HG02943 (cell line): ENCODE results near the gene LRRC74A.

Experiments
- ATAC-seq: cut with Tn5 transposase; IDR thresholded peaks from one replicate; pipeline ENCODE4 v1.9.1; 2021; ENCODE audit warnings: mild to moderate bottlenecking, low read depth, moderate library complexity; ENCODE audit not compliant: unreplicated experiment

Gene LRRC74A

GRCh38 chr14:76826122-76826521, at the start of gene LRRC74A:
TSS of gene LRRC74A (plus strand) at chr14:76826408. CDS start at chr14:76826698, 290 bp downstream.
- no peak for ATAC-seq

DNA sequence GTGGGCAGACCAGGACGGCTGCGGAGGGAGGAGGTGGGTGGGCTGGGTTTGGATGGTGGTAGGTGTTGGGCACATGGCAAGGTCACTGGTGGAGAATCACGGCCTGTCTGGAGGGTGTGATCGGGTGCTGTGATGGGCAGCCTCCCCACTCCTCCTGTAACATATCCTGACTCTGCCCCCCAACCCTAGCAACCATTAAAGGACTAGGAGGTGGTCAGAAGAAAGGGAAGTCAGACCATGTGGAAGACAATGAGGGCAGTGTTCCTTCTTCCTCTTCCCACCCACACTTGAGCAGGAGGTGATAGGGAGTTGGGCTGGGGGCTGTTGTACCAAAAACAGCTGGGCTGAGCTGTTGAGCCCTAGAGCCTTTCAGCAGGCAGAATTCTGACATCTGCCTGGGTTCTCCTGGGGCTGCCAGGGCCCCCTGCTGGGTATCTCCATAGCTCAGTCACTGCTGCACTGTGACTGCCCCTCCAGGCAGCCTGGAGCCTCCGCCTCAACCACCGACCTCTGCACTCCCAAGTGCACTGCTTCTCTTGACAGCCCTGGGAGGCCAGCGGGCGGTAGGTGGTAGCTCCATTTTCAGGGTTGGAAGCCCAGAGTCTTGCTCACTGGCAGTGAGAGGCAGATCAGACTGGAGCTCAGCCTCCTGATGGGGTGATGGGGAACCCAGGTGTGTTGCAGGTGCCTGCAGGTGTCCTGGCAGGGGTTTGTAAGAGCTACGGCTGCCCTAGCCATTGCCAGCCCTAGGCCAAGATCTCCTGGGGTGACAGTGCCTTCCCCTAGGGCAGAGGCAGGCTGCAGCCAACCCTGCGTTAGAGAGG, 49.6 kb upstream of the LRRC74A start:
- ATAC-seq = no peak

DNA sequence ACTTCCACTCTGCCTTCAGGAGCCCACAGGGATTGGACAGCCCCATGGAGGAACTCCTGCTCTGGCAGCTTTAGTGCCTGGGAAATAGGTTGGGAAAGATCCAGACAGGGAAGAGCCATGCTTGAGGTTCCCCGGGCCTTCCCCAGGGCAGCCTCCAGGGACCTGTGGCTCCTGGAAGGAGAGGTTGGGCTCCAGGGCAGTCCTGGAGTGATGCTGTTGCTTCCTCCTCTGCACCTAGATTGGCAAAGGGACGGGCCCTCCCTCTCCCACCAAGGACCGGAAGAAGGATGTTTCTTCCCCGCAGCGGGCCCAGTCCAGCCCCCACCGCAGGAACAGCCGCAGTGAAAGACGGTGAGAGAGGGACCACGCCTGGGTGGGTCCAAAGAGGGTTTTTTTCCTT, 48.5 kb upstream of the LRRC74A start:
- ATAC-seq = no peak

DNA sequence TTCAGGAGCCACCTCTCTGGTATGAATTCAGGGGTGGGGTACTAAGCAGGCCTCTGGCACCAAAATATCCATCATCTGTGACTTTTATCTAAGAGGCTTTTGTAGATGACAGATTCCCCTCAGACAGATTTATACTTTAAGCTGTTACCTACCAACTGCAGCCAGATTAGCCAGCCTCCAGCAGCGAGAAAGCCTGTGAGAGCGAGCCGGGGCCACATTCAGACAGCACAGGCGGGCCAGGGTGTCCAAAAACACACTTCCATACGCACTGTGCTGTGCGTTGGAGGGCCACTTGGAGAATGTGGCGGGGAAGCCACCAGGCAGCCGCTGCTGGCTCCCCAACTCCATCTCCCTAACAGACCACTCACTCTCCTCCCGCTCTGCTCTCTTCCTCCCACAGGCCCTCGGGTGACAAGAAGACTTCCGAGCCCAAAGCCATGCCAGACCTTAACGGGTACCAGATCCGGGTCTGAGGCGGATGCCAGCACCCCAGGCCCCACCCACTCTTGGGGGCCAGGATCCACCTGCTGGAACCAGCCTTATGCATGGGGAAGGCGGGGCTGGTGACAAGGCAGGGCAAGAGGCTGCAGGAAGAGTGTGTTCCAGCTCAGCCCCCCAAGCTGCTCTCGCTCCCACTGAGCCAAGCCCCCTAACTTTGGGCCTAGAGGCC, 47.5 kb upstream of the LRRC74A start:
- no peak for ATAC-seq

DNA sequence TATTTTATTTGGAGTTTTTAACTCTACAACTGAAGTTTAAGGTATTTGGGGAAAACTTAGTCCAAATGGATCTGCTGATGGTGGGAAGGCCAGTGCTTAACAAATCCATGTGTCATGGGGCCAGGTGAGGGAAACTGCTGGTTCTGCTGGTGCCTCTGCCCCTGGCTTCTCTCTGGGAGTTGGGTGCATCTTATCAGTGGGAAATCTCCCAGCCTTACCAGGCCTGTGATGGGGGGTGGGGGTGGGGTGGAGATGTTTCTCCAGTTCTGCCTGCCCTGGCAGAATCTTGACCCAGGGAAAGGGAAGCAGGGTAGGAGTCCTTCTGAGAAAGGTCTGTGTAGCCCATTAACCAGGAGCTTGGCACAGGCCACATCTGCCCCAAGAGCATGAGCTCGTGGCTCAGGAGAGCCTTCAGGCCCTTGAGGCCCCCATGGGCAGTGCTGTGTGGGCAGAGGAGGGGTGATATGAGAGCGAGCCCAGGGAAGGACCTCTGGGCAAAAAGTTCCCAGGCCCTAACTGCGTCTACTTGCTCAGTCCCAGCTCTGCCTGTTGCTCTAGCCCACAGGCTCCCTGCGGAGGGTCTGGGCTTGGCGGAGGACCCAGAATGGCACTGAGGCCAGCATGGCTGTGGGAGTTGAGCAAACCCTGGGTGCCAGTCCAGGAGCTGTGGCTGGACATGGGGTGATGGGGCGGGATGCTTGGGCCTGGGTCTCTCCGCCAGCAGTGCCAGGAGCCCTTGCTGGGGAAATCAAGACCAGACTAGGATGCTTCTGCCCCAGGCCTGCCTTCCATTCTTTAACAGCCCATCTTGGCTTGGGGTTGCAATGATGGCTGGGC, 46.8 kb upstream of the LRRC74A start:
- no peak for ATAC-seq

DNA sequence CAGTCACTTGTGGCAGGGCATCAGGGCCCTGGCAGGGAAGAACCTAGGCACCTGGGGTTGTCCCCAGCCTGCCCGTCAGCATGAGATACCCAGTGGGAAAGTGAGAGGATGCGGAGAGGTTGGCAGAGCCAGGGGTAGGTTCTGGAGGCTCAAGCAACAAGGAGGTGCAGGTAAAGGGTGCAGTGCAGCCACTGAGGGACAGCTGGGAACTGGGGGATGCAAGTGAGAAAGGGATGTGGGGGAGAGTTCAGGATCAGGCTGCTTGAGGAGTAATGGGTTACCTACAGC, 46.2 kb upstream of the LRRC74A start:
- no peak for ATAC-seq

DNA sequence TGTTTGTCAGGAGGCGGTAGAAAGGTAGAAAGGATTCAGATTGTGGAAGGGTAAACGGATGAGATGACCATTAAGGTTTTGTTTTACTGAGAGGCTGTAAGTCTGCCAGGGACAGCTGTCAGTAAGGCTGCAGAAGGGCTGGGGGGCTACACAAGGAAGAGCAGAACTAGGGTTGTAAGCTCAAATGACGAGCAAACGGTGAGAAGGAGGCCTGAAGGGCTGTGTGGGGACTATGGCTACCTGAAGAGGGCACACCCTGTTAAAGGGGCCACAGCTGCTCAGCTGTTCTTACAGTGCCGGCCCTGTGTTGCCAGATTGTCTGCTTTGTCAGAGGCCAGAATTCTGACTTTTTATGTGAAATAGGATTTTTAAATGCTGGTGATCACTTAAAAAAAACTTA, 45.8 kb upstream of the LRRC74A start:
- no peak for ATAC-seq

GRCh38 chr14:76780875-76781647, 45.1 kb upstream of the LRRC74A start:
- ATAC-seq = no peak

- no peak for ATAC-seq
Observed at GRCh38 chr14:76781648-76782051, 44.6 kb upstream of the LRRC74A start.

GRCh38 chr14:76782115-76782884, 43.9 kb upstream of the LRRC74A start:
- ATAC-seq = no peak

DNA sequence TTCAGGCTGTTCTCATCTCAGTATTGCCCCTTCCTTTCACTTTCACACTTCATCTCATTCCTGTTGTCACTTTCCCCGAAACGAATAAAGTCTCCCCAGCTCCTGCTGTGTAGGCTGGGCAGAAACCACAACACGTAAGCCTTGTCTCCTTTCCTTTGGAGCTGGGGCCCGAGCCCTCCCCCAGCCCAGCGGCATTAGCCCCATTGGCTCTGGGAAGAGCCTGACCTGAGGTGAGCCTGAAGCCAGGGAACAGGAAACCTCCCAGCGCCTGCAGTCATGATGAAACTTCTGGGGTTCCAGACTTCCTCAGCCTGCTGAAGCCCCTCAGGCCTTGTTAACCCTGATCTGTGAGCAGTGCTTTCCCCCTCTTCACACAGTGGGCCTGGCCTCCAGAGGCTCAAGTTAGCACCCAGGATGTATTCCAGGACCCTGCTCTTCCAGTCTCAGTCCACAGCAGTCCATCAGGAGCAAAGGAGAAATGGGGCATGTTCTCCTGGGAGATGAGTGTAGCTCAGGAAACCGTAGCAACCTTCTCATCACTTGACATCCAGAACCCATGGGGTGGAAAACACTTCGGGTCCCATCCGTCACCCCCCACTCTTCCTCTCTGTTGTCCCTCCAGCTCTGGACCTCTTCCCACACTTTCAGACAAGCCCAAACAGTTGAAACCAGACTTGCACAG, 43.2 kb upstream of the LRRC74A start:
- ATAC-seq = no peak

DNA sequence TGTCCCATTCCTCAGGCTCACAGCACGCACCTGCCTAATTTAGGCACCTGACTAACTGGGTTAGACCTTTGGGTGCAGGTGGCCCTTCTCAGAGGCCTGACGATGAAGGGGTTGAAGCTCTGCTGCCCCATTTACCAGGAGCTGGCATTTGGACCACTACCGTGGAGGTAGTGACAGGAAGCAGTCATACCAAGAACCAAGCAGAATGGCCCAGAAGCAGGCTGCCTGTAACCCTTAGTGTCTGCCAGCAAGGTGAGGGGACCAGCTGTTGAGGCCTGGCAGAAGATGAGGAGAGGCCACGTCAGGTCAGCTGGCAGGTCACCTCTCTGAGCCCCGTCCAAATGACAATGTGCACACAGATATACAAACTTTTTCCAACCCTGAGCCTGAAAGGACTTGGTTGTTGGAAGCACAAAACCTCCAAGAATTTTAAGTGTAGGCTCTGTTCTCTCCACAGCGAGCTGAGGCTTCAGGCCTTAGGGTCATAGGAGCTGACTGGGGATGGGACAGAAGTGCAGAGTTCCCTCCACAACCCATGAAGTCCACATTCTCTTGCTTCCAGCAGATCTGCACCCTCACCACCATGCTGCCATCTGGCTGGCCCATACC, 41.8 kb upstream of the LRRC74A start:
- ATAC-seq = no peak

- no peak for ATAC-seq
Observed at GRCh38 chr14:76784881-76785280, 41.3 kb upstream of the LRRC74A start.

GRCh38 chr14:76786601-76787000, 39.6 kb upstream of the LRRC74A start:
- no peak for ATAC-seq

- no peak for ATAC-seq
Observed at GRCh38 chr14:76792422-76792821, 33.8 kb upstream of the LRRC74A start.

DNA sequence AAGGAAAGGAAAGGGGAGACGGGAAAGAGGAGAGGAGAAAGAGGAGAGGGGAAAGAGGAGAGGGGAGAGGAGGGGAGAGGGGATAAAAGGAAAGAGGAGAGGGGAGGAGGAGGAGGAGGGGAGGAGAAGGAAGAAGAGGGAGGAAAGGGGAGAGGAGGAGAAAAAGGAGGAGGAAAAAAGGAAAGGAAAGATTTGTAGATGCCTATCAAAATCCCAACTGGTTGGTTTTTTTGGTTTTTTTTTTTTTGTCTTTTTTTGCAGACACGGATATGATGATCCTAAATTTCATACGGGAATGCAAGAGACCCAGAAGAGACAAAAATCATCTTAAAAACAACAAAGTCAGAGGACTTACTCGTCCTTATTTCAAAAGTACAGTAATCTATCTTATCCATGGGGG, 32.9 kb upstream of the LRRC74A start:
- no peak for ATAC-seq

GRCh38 chr14:76793956-76794355, 32.3 kb upstream of the LRRC74A start:
- no peak for ATAC-seq

DNA sequence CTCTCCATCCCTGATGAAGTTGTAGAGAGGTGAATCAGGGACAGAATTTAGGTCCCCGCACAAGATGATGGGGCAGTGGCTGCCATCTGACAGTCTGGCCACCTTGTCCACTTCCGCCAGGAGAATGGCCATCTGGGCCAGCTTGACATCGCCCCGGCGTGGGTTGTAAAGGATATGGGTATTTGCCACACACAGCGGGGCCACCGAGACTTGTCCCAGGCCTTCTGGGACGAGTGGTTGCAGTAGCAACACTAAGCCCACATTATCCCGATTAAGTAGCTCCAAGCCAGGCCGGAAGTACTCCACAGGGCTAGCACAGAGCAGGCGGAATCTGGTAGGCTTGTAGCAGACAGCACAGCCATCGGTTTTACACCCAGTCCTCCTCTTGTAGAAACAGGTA, 19.8 kb upstream of the LRRC74A start:
- no peak for ATAC-seq

DNA sequence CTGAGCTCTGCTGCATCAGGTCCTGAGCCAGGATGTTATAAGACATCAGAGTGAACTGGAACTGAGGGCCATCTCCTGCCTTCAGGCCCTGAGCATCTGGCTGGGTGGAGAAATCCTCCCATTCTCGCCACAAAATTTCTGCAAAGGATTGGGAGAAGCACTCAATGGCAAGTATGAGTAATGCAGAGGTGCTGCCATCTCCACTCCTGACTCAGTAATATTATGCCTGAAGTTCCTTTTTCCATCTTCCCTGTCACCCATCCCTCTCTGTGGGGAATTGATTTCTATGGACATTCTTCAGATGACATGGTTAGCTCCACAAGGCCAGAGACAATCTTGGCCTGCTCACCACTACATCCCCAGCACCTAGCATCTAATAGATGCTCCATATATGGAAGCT, 18.2 kb upstream of the LRRC74A start:
- ATAC-seq = no peak
